K562 (cell line): Measurements from ENCODE around the gene ZKSCAN5. TPM values are rescaled to one million over a fixed set of nuclear protein-coding genes. Genes with fewer than 3 reads are reported as not detected.

Source experiments
- CBFA2T2 ChIP-seq: fragments of 450-650 bp; conservative IDR thresholded peaks from 2 replicates; pipeline ENCODE4 v1.6.1; 2017; ENCODE audit warnings: mild to moderate bottlenecking
- EZH2 ChIP-seq: IDR thresholded peaks from 2 replicates; pipeline ENCODE4 v1.6.1; 2012; ENCODE audit warnings: low read depth, mild to moderate bottlenecking, inconsistent platforms, low read length, borderline replicate concordance
- FOXP1 ChIP-seq: sonication (generic); formaldehyde crosslinking; IDR thresholded peaks from 2 replicates; pipeline ENCODE4 v1.8.0; 2022; ENCODE audit warnings: mild to moderate bottlenecking, missing genetic modification reagents
- HOXB6 ChIP-seq: fragments of 250-450 bp; sonication (Bioruptor Pico); IDR thresholded peaks from 2 replicates; pipeline ENCODE4 v1.5.1; 2022; ENCODE audit warnings: mild to moderate bottlenecking, borderline replicate concordance
- NELFE ChIP-seq: IDR thresholded peaks from 2 replicates; pipeline ENCODE4 v1.6.1; 2011; ENCODE audit warnings: mild to moderate bottlenecking; ENCODE audit not compliant: insufficient read depth, insufficient read length
- RNF2 ChIP-seq: sonication (generic); IDR thresholded peaks from 2 replicates; pipeline ENCODE4 v1.6.1; 2016
- polyA plus RNA-seq, 8 experiments: library from polyadenylated mRNA; depleted of rRNA in 4 of 8; stranded (reverse) in 5 of 8; unstranded in 3 of 8; fragments of >200 nt; fragmentation: Nextera tagmentation in 2 of 8; fragmentation: Illumina TruSeq in 1 of 8; extraction: Ambion mirVana in 2 of 8; extraction: Trizol in 1 of 8; gene quantifications; 2 replicates each; pipeline versions ENCODE4 v1.2.1 to v1.2.3, GENCODE V29; 2011 to 2014; ENCODE audit warnings: inconsistent platforms in 1 of 8, missing spikeins in 1 of 8
- total RNA-seq, 7 experiments: library from RNA; depleted of rRNA in 6 of 7; stranded (reverse); fragments of >200 nt in 6 of 7; fragmentation: Illumina TruSeq in 2 of 7; extraction: Trizol in 2 of 7; gene quantifications; 2 replicates each; pipeline versions ENCODE4 v1.2.1 to v1.2.3, GENCODE V29; 2011 to 2021; ENCODE audit warnings: low replicate concordance in 1 of 7
- TF ChIP-seq, protein P1 (sequence below): fragments of 450-650 bp; IDR thresholded peaks from one replicate; pipeline ENCODE4 v1.6.1; 2018; ENCODE audit warnings: mild to moderate bottlenecking, moderate library complexity; ENCODE audit not compliant: partially characterized antibody
- TF ChIP-seq, protein P2 (sequence below): IDR thresholded peaks from 3 replicates; pipeline ENCODE4 v1.6.1; 2011; ENCODE audit warnings: borderline replicate concordance, mild to moderate bottlenecking, moderate library complexity; ENCODE audit not compliant: insufficient read length; ENCODE audit errors: extremely low read depth
- TF ChIP-seq, protein P3 (sequence below): fragments of 250-450 bp; sonication (Bioruptor Pico); IDR thresholded peaks from 2 replicates; pipeline ENCODE4 v1.5.0; 2020; ENCODE audit warnings: mild to moderate bottlenecking, borderline replicate concordance
- TF ChIP-seq, protein P4 (sequence below): sonication (generic); formaldehyde crosslinking; IDR thresholded peaks from 2 replicates; pipeline ENCODE4 v1.8.0; 2023; ENCODE audit warnings: mild to moderate bottlenecking, missing genetic modification reagents
- TF ChIP-seq, protein P5 (sequence below): fragments of 450-650 bp; IDR thresholded peaks from 2 replicates; pipeline ENCODE4 v1.6.1; 2017; ENCODE audit warnings: antibody characterized with exemption, mild to moderate bottlenecking

The ZKSCAN5 gene
- total and polyA plus RNA-seq, 9 of the 15 experiments (the other 6 are each of a cell fraction or from before 2014, with no cell fraction given), result 4.2 to 19.0 (median 15.0) TPM

DNA sequence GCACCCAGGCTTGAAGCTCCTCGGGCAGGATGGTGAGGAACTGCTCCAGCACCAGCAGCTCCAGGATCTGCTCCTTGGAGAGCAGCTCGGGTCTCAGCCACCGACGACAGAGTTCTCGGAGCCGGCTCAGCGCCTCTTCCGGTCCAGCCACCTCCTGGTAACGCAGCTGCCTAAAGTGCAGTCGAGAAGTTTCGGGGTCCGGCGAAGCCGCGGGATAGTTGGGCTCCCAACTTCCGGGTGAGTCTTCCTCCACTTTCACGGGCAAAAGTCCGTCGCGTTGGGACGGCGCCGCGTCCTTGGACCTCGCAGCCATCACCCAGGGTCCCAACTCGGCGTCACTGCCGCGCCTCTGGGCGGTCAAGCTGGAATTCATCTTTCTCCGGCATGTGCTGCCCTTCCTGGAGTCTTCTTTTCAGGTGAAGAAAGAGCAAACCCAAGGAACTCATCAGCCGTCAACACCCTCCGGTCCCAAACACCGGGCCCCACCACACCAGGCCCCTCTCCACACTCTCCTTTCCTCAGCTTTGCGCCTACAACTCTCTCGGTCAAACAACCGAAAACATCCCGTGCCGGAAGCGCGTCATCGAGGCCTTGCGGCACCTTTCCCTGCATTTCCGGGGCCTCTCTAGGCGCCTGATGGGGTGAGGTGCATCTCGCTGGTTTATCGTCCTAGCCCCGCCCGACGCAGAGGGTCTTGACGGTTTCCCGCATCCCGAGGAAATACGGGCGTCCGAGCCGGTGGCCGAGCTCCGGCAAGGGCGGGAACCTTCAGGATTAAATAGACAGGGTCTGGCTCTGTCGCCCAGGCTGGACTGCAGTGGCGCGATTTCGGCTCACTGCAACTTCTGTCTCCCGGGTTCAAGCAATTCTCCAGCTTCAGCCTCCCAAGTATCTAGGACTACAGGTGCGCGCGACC is 4.5 kb upstream of the ZKSCAN5 start, which contains the start of gene ZNF394 (continued):
- TF ChIP-seq, protein P1, sequence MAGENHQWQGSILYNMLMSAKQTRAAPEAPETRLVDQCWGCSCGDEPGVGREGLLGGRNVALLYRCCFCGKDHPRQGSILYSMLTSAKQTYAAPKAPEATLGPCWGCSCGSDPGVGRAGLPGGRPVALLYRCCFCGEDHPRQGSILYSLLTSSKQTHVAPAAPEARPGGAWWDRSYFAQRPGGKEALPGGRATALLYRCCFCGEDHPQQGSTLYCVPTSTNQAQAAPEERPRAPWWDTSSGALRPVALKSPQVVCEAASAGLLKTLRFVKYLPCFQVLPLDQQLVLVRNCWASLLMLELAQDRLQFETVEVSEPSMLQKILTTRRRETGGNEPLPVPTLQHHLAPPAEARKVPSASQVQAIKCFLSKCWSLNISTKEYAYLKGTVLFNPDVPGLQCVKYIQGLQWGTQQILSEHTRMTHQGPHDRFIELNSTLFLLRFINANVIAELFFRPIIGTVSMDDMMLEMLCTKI, result no peak
- no peak for TF ChIP-seq NELFE
- TF ChIP-seq, protein P2, sequence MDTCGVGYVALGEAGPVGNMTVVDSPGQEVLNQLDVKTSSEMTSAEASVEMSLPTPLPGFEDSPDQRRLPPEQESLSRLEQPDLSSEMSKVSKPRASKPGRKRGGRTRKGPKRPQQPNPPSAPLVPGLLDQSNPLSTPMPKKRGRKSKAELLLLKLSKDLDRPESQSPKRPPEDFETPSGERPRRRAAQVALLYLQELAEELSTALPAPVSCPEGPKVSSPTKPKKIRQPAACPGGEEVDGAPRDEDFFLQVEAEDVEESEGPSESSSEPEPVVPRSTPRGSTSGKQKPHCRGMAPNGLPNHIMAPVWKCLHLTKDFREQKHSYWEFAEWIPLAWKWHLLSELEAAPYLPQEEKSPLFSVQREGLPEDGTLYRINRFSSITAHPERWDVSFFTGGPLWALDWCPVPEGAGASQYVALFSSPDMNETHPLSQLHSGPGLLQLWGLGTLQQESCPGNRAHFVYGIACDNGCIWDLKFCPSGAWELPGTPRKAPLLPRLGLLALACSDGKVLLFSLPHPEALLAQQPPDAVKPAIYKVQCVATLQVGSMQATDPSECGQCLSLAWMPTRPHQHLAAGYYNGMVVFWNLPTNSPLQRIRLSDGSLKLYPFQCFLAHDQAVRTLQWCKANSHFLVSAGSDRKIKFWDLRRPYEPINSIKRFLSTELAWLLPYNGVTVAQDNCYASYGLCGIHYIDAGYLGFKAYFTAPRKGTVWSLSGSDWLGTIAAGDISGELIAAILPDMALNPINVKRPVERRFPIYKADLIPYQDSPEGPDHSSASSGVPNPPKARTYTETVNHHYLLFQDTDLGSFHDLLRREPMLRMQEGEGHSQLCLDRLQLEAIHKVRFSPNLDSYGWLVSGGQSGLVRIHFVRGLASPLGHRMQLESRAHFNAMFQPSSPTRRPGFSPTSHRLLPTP, result no peak
- TF ChIP-seq, protein P3, sequence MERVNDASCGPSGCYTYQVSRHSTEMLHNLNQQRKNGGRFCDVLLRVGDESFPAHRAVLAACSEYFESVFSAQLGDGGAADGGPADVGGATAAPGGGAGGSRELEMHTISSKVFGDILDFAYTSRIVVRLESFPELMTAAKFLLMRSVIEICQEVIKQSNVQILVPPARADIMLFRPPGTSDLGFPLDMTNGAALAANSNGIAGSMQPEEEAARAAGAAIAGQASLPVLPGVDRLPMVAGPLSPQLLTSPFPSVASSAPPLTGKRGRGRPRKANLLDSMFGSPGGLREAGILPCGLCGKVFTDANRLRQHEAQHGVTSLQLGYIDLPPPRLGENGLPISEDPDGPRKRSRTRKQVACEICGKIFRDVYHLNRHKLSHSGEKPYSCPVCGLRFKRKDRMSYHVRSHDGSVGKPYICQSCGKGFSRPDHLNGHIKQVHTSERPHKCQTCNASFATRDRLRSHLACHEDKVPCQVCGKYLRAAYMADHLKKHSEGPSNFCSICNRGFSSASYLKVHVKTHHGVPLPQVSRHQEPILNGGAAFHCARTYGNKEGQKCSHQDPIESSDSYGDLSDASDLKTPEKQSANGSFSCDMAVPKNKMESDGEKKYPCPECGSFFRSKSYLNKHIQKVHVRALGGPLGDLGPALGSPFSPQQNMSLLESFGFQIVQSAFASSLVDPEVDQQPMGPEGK (CRISPR knock-in tag), result no peak
- TF ChIP-seq, protein P4, sequence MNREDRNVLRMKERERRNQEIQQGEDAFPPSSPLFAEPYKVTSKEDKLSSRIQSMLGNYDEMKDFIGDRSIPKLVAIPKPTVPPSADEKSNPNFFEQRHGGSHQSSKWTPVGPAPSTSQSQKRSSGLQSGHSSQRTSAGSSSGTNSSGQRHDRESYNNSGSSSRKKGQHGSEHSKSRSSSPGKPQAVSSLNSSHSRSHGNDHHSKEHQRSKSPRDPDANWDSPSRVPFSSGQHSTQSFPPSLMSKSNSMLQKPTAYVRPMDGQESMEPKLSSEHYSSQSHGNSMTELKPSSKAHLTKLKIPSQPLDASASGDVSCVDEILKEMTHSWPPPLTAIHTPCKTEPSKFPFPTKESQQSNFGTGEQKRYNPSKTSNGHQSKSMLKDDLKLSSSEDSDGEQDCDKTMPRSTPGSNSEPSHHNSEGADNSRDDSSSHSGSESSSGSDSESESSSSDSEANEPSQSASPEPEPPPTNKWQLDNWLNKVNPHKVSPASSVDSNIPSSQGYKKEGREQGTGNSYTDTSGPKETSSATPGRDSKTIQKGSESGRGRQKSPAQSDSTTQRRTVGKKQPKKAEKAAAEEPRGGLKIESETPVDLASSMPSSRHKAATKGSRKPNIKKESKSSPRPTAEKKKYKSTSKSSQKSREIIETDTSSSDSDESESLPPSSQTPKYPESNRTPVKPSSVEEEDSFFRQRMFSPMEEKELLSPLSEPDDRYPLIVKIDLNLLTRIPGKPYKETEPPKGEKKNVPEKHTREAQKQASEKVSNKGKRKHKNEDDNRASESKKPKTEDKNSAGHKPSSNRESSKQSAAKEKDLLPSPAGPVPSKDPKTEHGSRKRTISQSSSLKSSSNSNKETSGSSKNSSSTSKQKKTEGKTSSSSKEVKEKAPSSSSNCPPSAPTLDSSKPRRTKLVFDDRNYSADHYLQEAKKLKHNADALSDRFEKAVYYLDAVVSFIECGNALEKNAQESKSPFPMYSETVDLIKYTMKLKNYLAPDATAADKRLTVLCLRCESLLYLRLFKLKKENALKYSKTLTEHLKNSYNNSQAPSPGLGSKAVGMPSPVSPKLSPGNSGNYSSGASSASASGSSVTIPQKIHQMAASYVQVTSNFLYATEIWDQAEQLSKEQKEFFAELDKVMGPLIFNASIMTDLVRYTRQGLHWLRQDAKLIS (CRISPR knock-in tag), result no peak; the same call in 1 of the 2 replicates
- no peak for TF ChIP-seq EZH2
- no peak for TF ChIP-seq FOXP1 (CRISPR knock-in tag)
- TF ChIP-seq RNF2, result peak; percentile 29; the same call in 1 of the 2 replicates
- TF ChIP-seq HOXB6 (CRISPR knock-in tag), result no peak
- TF ChIP-seq CBFA2T2, result no peak
- TF ChIP-seq, protein P5, sequence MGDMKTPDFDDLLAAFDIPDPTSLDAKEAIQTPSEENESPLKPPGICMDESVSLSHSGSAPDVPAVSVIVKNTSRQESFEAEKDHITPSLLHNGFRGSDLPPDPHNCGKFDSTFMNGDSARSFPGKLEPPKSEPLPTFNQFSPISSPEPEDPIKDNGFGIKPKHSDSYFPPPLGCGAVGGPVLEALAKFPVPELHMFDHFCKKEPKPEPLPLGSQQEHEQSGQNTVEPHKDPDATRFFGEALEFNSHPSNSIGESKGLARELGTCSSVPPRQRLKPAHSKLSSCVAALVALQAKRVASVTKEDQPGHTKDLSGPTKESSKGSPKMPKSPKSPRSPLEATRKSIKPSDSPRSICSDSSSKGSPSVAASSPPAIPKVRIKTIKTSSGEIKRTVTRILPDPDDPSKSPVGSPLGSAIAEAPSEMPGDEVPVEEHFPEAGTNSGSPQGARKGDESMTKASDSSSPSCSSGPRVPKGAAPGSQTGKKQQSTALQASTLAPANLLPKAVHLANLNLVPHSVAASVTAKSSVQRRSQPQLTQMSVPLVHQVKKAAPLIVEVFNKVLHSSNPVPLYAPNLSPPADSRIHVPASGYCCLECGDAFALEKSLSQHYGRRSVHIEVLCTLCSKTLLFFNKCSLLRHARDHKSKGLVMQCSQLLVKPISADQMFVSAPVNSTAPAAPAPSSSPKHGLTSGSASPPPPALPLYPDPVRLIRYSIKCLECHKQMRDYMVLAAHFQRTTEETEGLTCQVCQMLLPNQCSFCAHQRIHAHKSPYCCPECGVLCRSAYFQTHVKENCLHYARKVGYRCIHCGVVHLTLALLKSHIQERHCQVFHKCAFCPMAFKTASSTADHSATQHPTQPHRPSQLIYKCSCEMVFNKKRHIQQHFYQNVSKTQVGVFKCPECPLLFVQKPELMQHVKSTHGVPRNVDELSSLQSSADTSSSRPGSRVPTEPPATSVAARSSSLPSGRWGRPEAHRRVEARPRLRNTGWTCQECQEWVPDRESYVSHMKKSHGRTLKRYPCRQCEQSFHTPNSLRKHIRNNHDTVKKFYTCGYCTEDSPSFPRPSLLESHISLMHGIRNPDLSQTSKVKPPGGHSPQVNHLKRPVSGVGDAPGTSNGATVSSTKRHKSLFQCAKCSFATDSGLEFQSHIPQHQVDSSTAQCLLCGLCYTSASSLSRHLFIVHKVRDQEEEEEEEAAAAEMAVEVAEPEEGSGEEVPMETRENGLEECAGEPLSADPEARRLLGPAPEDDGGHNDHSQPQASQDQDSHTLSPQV, result no peak
